SK-N-MC (cell line): Measurements from ENCODE around the gene PPP1R1B.

Source experiments
- EZH2 ChIP-seq: fragments of 200-600 bp; sonication (generic); IDR thresholded peaks from one replicate; pipeline ENCODE4 v1.6.1; 2017; ENCODE audit warnings: antibody characterized with exemption
- FOXP2 ChIP-seq: optimal IDR thresholded peaks from 2 replicates; pipeline ENCODE3; 2011; ENCODE audit warnings: mild to moderate bottlenecking, moderate library complexity; ENCODE audit not compliant: insufficient read depth; ENCODE audit errors: extremely low read length, control extremely low read depth

- TF ChIP-seq EZH2 (no peak), FOXP2 (no peak)
These were observed 6.9 kb downstream of the PPP1R1B start for GRCh38 chr17:39633570-39634183.
